ENCODE measurements around the gene MYH16. TPM values are rescaled to one million over a fixed set of nuclear protein-coding genes. Genes with fewer than 3 reads are reported as not detected.

The MYH16 gene
- total RNA-seq, 5 donors from 2014 or later (not counting 1 experiment from before 2014, with no cell fraction given), result not detected

- no peaks in the 10 kb centered on the region for H3K27me3 Mint-ChIP-seq
- CTCF ChIA-PET, result no interaction called here
Observed at GRCh38 chr7:99301496-99301895, 28.9 kb downstream of the MYH16 start.

GRCh38 chr7:99305473-99306260 lies 33.0 kb downstream of the MYH16 start:
- DNase-seq (no peak), ATAC-seq (replicated peaks in 1 of 4) (no peak)
- no peak overlapping the region for H3K27ac ChIP-seq (ENCODE audit: low read length)
- ChIA-PET CTCF (interaction anchor here in 1 of 2 donors (0.6 to 1.1 kb wide), 2 partner anchors 10 to 266 kb away, joined by 3 read pairs; no protein-coding TSS in a partner anchor), POLR2A (no interaction called here)
- H3K4me1 Mint-ChIP-seq, result no peaks in the 10 kb centered on the region
- peaks cover 0 to 4% (median 3%) of the 10 kb centered on the region in 3 donors for H3K9me3 Mint-ChIP-seq
- H3K27ac Mint-ChIP-seq, result no peak overlapping the region
- no peaks in the 10 kb centered on the region for H3K9me3 ChIP-seq
- WGBS (ENCODE audit: insufficient coverage), result 82% methylated on average over 6 of the region's 16 CpGs
- peaks cover 4 to 7% of the 10 kb centered on the region in 2 donors for H3K27me3 Mint-ChIP-seq
- H3K4me3 Mint-ChIP-seq, result no peak overlapping the region
- H3K36me3 Mint-ChIP-seq, result no peaks in the 10 kb centered on the region
- H3K4me1 ChIP-seq (ENCODE audit: control insufficient read depth in 1 of 2, extremely low read depth in 1 of 2, insufficient read depth in 2 of 2, low read length in 2 of 2), result no peaks in the 10 kb centered on the region
- H3K27me3 ChIP-seq (replicated peaks in 1 of 2; ENCODE audit: control insufficient read depth in 2 of 2, extremely low read depth in 1 of 2, insufficient read depth in 2 of 2, low read length in 1 of 2), result peaks cover 0 to 14% of the 10 kb centered on the region in 2 experiments
- no peaks in the 10 kb centered on the region for H3K36me3 ChIP-seq (ENCODE audit: control insufficient read depth in 2 of 2, extremely low read depth in 1 of 2, insufficient read depth in 1 of 2, low read length in 1 of 2)
- no peak overlapping the region for H3K4me3 ChIP-seq (ENCODE audit: control insufficient read depth in 1 of 2, extremely low read depth in 1 of 2, low read length in 1 of 2)

More at GRCh38 chr7:99301496-99301895, 28.9 kb downstream of the MYH16 start:
- no peaks in the 10 kb centered on the region for H3K9me3 ChIP-seq
- no peak overlapping the region for H3K27ac Mint-ChIP-seq
- H3K36me3 Mint-ChIP-seq, result no peaks in the 10 kb centered on the region
- no peaks in the 10 kb centered on the region for H3K4me1 ChIP-seq (ENCODE audit: control insufficient read depth in 1 of 2, extremely low read depth in 1 of 2, insufficient read depth in 2 of 2, low read length in 2 of 2)
- WGBS (ENCODE audit: insufficient coverage), result 81% methylated on average over 16 of the region's 19 CpGs
- no peaks in the 10 kb centered on the region for H3K9me3 Mint-ChIP-seq
- DNase-seq (no peak), ATAC-seq (replicated peaks in 1 of 4) (no peak)
- POLR2A ChIA-PET, result no interaction called here
- H3K27ac ChIP-seq (ENCODE audit: low read length), result no peak overlapping the region
- H3K4me3 Mint-ChIP-seq, result no peak overlapping the region
- H3K36me3 ChIP-seq (ENCODE audit: control insufficient read depth in 2 of 2, extremely low read depth in 1 of 2, insufficient read depth in 1 of 2, low read length in 1 of 2), result no peaks in the 10 kb centered on the region
- H3K4me1 Mint-ChIP-seq, result no peaks in the 10 kb centered on the region
- no peak overlapping the region for H3K4me3 ChIP-seq (ENCODE audit: control insufficient read depth in 1 of 2, extremely low read depth in 1 of 2, low read length in 1 of 2)
- peaks cover 0 to 5% of the 10 kb centered on the region in 2 experiments for H3K27me3 ChIP-seq (replicated peaks in 1 of 2; ENCODE audit: control insufficient read depth in 2 of 2, extremely low read depth in 1 of 2, insufficient read depth in 2 of 2, low read length in 1 of 2)

GRCh38 chr7:99308461-99309074 lies 35.9 kb downstream of the MYH16 start:
- no peak for ATAC-seq (replicated peaks in 1 of 4)
- H3K36me3 Mint-ChIP-seq, result no peaks in the 10 kb centered on the region

GRCh38 chr7:99309111-99309510 lies 36.5 kb downstream of the MYH16 start:
- POLR2A ChIA-PET, result interaction anchor here in 1 of 2 donors (0.6 kb wide), 1 partner anchor 41 kb away, joined by 3 read pairs; no protein-coding TSS in a partner anchor
- CTCF ChIA-PET, result interaction anchor here (0.5 to 1.1 kb wide), 4 partner anchors 27 to 536 kb away, joined by 3 to 9 read pairs (median 3); no protein-coding TSS in a partner anchor
- peaks cover 0 to 4% (median 3%) of the 10 kb centered on the region in 3 donors for H3K9me3 Mint-ChIP-seq

More at GRCh38 chr7:99308461-99309074, 35.9 kb downstream of the MYH16 start:
- peaks cover 0 to 4% (median 3%) of the 10 kb centered on the region in 3 donors for H3K9me3 Mint-ChIP-seq
- Histone ChIP-seq H3K9me3 (no peaks in the 10 kb centered on the region), H3K27me3 (replicated peaks in 1 of 2; ENCODE audit: control insufficient read depth in 2 of 2, extremely low read depth in 1 of 2, insufficient read depth in 2 of 2, low read length in 1 of 2) (peaks cover 0 to 27% of the 10 kb centered on the region in 2 experiments), H3K36me3 (ENCODE audit: control insufficient read depth in 2 of 2, extremely low read depth in 1 of 2, insufficient read depth in 1 of 2, low read length in 1 of 2) (no peaks in the 10 kb centered on the region), H3K4me3 (ENCODE audit: control insufficient read depth in 1 of 2, extremely low read depth in 1 of 2, low read length in 1 of 2) (no peak overlapping the region), H3K4me1 (ENCODE audit: control insufficient read depth in 1 of 2, extremely low read depth in 1 of 2, insufficient read depth in 2 of 2, low read length in 2 of 2) (peaks cover 0 to 4% of the 10 kb centered on the region in 2 experiments), H3K27ac (ENCODE audit: low read length) (no peak overlapping the region)
- no peak overlapping the region for H3K4me3 Mint-ChIP-seq
- no peak overlapping the region for H3K27ac Mint-ChIP-seq
- DNase-seq, result no peak
- peaks cover 4 to 7% of the 10 kb centered on the region in 2 donors for H3K27me3 Mint-ChIP-seq
- CTCF ChIA-PET, result no interaction called here
- WGBS (ENCODE audit: insufficient coverage), result no CpG with 5 or more reads among the region's 7 CpGs
- H3K4me1 Mint-ChIP-seq, result peaks cover 0 to 4% (median 3%) of the 10 kb centered on the region in 3 donors
- POLR2A ChIA-PET, result no interaction called here

GRCh38 chr7:99310004-99310403 lies 37.4 kb downstream of the MYH16 start:
- ChIA-PET CTCF (interaction anchor here (0.5 to 2.2 kb wide), 7 partner anchors 17 to 913 kb away, joined by 3 to 14 read pairs (median 4); no protein-coding TSS in a partner anchor), POLR2A (interaction anchor here in 1 of 2 donors (0.6 to 0.8 kb wide), 2 partner anchors 42 to 260 kb away, joined by 3 read pairs; no protein-coding TSS in a partner anchor)
- Mint-ChIP-seq H3K9me3 (peaks cover 0 to 4% (median 3%) of the 10 kb centered on the region in 3 donors), H3K4me3 (no peak overlapping the region), H3K27ac (no peak overlapping the region), H3K36me3 (no peaks in the 10 kb centered on the region), H3K27me3 (peaks cover 4 to 7% of the 10 kb centered on the region in 2 donors), H3K4me1 (peaks cover 0 to 8% (median 3%) of the 10 kb centered on the region in 3 donors)
- Histone ChIP-seq H3K9me3 (no peaks in the 10 kb centered on the region), H3K27me3 (replicated peaks in 1 of 2; ENCODE audit: control insufficient read depth in 2 of 2, extremely low read depth in 1 of 2, insufficient read depth in 2 of 2, low read length in 1 of 2) (peaks cover 0 to 27% of the 10 kb centered on the region in 2 experiments), H3K4me1 (ENCODE audit: control insufficient read depth in 1 of 2, extremely low read depth in 1 of 2, insufficient read depth in 2 of 2, low read length in 2 of 2) (peaks cover 0 to 4% of the 10 kb centered on the region in 2 experiments), H3K27ac (ENCODE audit: low read length) (no peak overlapping the region), H3K4me3 (ENCODE audit: control insufficient read depth in 1 of 2, extremely low read depth in 1 of 2, low read length in 1 of 2) (no peak overlapping the region), H3K36me3 (ENCODE audit: control insufficient read depth in 2 of 2, extremely low read depth in 1 of 2, insufficient read depth in 1 of 2, low read length in 1 of 2) (no peaks in the 10 kb centered on the region)
- no peak for ATAC-seq (replicated peaks in 1 of 4)
- 100% methylated on average over 1 of the region's 4 CpGs for WGBS (ENCODE audit: insufficient coverage)
- DNase-seq, result no peak

More at GRCh38 chr7:99309111-99309510, 36.5 kb downstream of the MYH16 start:
- Histone ChIP-seq H3K36me3 (ENCODE audit: control insufficient read depth in 2 of 2, extremely low read depth in 1 of 2, insufficient read depth in 1 of 2, low read length in 1 of 2) (no peaks in the 10 kb centered on the region), H3K4me3 (ENCODE audit: control insufficient read depth in 1 of 2, extremely low read depth in 1 of 2, low read length in 1 of 2) (no peak overlapping the region), H3K27ac (ENCODE audit: low read length) (no peak overlapping the region), H3K9me3 (no peaks in the 10 kb centered on the region), H3K27me3 (replicated peaks in 1 of 2; ENCODE audit: control insufficient read depth in 2 of 2, extremely low read depth in 1 of 2, insufficient read depth in 2 of 2, low read length in 1 of 2) (peaks cover 0 to 25% of the 10 kb centered on the region in 2 experiments), H3K4me1 (ENCODE audit: control insufficient read depth in 1 of 2, extremely low read depth in 1 of 2, insufficient read depth in 2 of 2, low read length in 2 of 2) (peaks cover 0 to 4% of the 10 kb centered on the region in 2 experiments)
- WGBS (ENCODE audit: insufficient coverage), result 100% methylated on average over 3 of the region's 7 CpGs
- H3K4me3 Mint-ChIP-seq, result no peak overlapping the region
- DNase-seq (no peak), ATAC-seq (replicated peaks in 1 of 4) (no peak)
- no peak overlapping the region for H3K27ac Mint-ChIP-seq
- peaks cover 4 to 7% of the 10 kb centered on the region in 2 donors for H3K27me3 Mint-ChIP-seq
- peaks cover 0 to 4% (median 3%) of the 10 kb centered on the region in 3 donors for H3K4me1 Mint-ChIP-seq
- H3K36me3 Mint-ChIP-seq, result no peaks in the 10 kb centered on the region

- Mint-ChIP-seq H3K36me3 (no peaks in the 10 kb centered on the region), H3K4me1 (peaks cover 0 to 8% (median 3%) of the 10 kb centered on the region in 3 donors), H3K4me3 (no peak overlapping the region), H3K27ac (no peak overlapping the region), H3K27me3 (peaks cover 4 to 7% of the 10 kb centered on the region in 2 donors), H3K9me3 (peaks cover 0 to 4% (median 3%) of the 10 kb centered on the region in 3 donors)
- POLR2A ChIA-PET, result no interaction called here
- CTCF ChIA-PET, result interaction anchor here (1.0 to 2.2 kb wide), 2 partner anchors 271 to 273 kb away, joined by 4 to 14 read pairs; no protein-coding TSS in a partner anchor
- H3K27me3 ChIP-seq (replicated peaks in 1 of 2; ENCODE audit: control insufficient read depth in 2 of 2, extremely low read depth in 1 of 2, insufficient read depth in 2 of 2, low read length in 1 of 2), result peaks cover 0 to 26% of the 10 kb centered on the region in 2 experiments
- H3K9me3 ChIP-seq, result no peaks in the 10 kb centered on the region
- H3K4me1 ChIP-seq (ENCODE audit: control insufficient read depth in 1 of 2, extremely low read depth in 1 of 2, insufficient read depth in 2 of 2, low read length in 2 of 2), result peaks cover 0 to 4% of the 10 kb centered on the region in 2 experiments
- H3K36me3 ChIP-seq (ENCODE audit: control insufficient read depth in 2 of 2, extremely low read depth in 1 of 2, insufficient read depth in 1 of 2, low read length in 1 of 2), result no peaks in the 10 kb centered on the region
- ATAC-seq (replicated peaks in 1 of 4), result no peak
- 80% methylated on average over 1 of the region's 9 CpGs for WGBS (ENCODE audit: insufficient coverage)
- no peak overlapping the region for H3K4me3 ChIP-seq (ENCODE audit: control insufficient read depth in 1 of 2, extremely low read depth in 1 of 2, low read length in 1 of 2)
- H3K27ac ChIP-seq (ENCODE audit: low read length), result no peak overlapping the region
- no peak for DNase-seq
Observed at GRCh38 chr7:99311702-99312101, 39.1 kb downstream of the MYH16 start.

Data from T-cell (primary cell).